Right renal pelvis (tissue), 4 donors: ENCODE measurements around the gene RB1. TPM values are rescaled to one million over a fixed set of nuclear protein-coding genes. Genes with fewer than 3 reads are reported as not detected.

Source experiments
- DNase-seq, 4 donors: peaks; one replicate each; pipeline ENCODE4 v3.0.0-alpha.2; 2013; ENCODE audit warnings: low read depth in 4 of 4, low spot score in 3 of 4, missing footprints in 1 of 4
- polyA plus RNA-seq, 4 donors: library from polyadenylated mRNA; unstranded; fragments of 120-200 nt; gene quantifications; one replicate each; pipeline ENCODE4 v1.2.1, GENCODE V29; 2013; ENCODE audit not compliant: insufficient read length in 4 of 4

RB1 gene
- polyA plus RNA-seq = 10 to 100 TPM; 43.0 to 54.7 (median 52.6) TPM

DNA sequence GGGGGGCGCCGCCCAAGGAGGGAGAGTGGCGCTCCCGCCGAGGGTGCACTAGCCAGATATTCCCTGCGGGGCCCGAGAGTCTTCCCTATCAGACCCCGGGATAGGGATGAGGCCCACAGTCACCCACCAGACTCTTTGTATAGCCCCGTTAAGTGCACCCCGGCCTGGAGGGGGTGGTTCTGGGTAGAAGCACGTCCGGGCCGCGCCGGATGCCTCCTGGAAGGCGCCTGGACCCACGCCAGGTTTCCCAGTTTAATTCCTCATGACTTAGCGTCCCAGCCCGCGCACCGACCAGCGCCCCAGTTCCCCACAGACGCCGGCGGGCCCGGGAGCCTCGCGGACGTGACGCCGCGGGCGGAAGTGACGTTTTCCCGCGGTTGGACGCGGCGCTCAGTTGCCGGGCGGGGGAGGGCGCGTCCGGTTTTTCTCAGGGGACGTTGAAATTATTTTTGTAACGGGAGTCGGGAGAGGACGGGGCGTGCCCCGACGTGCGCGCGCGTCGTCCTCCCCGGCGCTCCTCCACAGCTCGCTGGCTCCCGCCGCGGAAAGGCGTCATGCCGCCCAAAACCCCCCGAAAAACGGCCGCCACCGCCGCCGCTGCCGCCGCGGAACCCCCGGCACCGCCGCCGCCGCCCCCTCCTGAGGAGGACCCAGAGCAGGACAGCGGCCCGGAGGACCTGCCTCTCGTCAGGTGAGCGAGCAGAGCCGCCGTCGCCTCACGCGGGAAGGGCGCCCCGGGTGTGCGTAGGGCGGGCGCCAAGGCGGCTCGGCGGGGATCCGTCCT is at the start of gene RB1:
RB1 (plus strand) TSS at position 393 of the 784 bp plus-strand sequence; CDS start at position 555, 162 bp downstream.
- DNase-seq = peak; percentile 75 to 85 (median 80)

DNA sequence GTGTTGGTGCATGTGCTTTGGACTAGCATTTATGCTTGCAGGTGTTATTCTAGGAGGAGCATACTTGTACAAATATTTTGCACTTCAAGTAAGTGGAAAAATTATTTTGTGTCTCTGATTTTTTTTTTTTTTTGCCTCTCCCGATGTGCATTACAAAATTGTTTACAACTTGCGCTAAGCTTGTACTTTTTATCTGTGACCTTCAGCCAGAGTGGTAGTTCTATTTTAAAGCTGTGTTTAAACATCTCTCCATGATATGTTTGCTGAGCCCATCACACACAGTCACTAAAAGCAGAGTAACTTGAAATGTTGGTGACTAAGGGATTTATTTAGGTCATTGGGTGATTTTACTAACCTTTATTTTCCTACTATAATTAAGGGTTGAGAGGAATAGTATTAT is 49.7 kb upstream of the RB1 start:
- DNase-seq = no peak

DNA sequence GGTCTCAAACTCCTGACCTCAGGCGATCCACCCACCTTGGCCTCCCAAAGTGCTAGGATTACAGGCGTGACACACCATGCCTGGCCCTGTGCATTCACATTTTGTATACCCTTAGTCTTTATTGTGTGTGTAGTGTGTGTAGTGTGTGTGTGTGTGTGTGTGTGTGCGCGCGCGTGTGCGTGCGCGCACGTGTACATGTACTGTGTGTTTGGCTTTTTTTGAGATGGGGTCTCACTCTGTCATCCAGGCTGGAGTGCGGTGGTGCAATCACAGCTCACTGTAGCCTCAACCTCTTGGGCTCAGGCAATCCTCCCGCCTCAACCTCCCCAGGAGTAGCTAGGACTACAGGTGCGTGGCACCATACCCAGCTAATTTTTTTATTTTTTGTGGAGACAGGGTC is 48.5 kb upstream of the RB1 start:
- no peak for DNase-seq

DNA sequence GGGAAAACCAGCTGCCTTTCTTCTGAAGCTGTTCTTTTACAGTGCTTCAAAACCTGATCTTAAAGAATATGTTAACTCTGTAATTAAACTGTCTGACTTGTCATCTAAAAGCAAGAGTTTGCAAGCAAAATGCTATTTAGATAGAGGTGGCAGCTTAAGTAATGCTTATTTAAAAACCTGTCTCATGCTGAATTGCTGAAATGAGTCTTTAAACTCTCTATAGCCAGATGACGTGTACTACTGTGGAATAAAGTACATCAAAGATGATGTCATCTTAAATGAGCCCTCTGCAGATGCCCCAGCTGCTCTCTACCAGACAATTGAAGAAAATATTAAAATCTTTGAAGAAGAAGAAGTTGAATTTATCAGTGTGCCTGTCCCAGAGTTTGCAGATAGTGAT is 47.6 kb upstream of the RB1 start:
- DNase-seq = no peak

DNA sequence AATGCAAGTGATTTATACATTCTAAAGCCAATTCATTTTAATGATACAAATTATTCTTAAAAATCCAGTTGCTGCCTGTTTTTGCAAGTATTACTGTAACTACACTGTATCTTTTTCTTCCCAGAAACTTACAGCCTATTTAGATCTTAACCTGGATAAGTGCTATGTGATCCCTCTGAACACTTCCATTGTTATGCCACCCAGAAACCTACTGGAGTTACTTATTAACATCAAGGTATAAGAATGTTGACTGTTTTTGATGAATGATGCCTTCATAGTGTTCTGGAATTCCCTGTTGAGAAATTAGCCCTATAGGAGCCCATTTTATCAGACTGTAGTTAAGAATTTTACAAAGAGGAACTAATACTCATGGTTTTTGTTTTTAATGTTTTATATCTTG is 45.5 kb upstream of the RB1 start:
- no peak for DNase-seq

DNA sequence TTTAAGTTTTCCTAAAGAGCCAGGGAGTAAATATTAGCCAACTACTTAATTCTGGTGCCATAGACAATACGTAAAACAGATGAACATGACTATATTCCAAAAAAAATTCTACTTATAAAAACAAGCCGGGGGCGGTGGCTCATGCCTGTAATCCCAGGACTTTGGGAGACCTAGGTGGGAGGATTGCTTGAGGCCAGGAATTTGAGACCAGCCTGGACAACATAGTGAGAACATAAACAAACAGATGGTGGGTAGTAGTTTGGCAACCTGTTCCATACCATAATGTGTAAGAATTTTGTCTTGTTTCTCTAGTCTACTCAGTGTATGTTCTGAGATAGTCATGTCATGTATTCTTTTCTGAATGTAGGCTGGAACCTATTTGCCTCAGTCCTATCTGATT is 45.1 kb upstream of the RB1 start:
- DNase-seq = no peak

DNA sequence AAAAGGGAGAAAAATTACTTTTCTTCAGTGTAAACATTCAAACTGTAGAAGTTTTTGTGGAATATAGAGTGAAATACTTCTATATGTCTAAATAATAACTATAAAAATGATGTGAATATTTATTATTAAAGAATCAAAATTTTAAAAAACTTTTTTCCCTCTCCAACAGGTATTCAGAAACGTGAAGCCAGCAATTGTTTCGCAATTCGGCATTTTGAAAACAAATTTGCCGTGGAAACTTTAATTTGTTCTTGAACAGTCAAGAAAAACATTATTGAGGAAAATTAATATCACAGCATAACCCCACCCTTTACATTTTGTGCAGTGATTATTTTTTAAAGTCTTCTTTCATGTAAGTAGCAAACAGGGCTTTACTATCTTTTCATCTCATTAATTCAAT is 42.6 kb upstream of the RB1 start:
- DNase-seq = no peak

DNA sequence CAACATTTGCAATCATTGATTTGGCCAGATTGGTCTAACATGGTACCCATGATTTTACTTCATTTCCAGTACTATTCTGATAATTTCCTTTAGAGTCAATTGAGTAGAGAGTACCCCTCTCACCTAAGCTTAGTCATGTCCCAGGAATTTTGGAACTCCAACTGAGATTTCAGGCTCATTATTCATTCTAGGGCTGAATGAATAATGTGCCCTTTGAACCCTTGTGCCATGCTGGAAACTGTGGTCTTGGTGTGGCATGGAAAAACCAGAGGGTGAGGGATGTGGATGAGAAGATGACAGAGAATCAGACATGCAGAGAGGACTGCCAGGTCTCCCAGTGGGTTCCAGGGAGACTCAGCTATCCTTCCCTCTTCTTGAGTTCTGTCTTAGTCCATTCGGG is 40.4 kb upstream of the RB1 start:
- no peak for DNase-seq

DNA sequence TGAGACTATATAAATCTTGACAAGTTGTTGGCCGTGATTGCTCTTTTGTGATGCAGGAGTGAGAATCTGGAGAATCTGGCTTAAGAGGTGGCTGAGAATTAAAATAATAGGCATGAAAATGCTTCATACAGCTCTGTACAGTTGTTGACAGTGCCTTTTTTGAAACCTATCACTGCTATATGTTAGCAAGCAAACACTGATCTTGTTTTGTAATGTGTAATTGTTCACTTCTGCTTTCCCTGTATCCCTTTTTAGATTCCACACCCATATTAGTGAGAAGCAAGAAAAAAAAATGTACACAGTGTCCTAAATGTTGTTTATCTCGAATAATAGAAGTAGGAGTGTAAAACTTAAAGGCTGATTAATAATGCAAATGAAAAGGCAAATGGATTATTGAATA is 39.5 kb upstream of the RB1 start:
- no peak for DNase-seq

DNA sequence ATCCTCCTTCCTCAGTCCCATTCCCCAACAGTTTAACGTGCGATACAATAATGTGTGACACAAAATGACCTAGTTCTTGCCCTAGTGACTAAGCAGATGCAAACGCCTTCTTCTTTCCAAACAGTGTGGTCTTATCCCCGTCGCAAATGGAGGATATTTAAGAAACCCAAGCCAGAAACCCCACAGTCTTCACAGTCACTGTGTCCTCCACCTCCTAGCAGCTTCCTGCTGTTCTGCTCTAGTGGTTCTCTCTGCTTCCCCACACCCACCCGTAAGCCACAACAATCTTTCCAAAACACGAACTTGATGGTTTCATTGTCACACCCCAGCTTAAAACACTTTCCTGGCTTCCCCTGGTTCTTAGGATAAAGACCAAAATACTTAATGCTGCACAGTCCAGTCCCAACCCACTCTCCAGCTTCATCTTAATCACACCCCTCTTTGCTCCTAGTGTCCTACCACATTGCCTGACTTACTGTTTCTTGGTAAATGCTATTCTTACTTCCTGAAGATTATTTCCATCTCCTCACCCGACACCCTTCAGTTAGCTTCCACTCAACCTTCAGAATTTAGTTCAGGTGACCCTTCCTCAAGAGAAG is 38.2 kb upstream of the RB1 start:
- DNase-seq = no peak

DNA sequence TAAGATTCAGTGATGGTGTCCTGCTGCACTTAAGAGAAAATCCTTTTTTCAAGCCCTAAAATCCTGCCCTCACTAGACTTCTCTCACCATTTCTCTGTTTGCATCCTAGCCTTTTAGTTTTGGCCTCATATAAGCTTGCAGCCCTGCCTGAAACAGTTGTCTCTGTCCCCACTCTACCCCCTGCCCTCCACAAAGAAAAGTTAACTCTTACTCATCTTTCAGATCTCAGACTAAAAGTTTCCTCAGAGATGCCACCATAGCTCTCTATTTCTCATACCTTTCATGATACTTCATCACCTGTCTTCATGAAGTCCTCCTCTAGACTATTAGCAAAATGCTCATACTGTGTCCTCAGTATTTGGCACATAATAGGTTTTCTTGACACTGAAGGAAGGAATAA is 37.4 kb upstream of the RB1 start:
- DNase-seq = no peak

DNA sequence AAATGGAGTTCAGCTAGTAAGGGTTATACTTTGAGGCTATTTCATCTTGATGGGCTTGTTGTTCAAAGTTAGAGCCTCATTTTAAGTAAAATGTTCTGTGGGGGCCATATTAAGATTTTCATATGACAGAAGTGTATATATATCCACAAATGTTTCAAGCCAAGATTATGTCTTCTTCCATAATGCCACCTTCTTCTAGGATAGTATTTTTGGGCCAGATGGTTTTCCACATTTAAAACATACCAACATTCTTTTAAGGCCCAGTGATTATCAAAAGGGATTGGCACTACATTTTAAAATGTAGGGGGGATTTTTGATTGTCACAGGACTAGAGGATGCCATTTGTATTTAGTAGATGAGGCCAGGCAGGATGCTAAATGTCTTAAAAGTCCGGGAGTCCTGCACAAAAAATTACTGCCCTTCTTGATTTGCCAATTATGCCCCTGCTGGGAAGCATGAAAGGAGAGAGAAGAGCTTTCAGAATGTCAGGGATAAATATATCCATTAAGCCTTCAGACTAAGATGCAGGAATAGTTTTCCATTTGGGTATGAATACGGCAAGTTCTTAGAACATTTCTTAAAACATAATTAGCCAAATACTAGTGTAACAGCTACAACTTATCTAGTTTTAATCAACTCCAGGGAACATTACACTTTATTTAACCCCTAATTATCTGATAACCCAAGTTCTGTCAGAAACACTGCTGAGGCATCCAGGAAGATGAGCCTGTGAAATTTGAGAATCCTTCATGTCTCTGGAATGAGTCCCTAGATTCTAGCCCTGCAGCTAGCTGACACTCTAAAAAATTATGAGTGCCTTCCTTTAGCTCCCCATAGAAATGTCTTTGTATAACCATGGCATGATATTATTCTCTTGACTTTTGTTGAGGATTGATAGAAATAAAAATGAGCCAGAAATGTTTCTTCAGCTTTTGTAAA is 36.6 kb upstream of the RB1 start:
- no peak for DNase-seq

DNA sequence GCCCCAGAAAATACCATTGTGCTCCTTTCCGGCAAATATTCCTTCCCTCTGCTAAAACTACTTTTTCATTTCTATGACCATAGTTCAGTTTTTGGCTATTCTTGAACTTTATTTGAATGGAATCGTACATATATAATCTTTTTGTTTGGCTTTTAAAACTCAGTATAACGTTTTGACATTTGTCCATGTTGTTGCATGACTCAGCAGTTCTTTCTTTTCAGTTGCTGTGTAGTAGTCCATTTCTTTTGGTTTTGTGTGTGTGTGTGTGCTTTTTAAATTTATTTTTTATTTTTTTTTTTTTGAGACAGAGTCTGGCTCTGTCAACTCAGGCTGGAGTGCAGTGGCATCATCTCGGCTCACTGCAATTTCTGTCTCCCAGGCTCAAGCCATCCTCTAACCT is 35.5 kb upstream of the RB1 start:
- no peak for DNase-seq

DNA sequence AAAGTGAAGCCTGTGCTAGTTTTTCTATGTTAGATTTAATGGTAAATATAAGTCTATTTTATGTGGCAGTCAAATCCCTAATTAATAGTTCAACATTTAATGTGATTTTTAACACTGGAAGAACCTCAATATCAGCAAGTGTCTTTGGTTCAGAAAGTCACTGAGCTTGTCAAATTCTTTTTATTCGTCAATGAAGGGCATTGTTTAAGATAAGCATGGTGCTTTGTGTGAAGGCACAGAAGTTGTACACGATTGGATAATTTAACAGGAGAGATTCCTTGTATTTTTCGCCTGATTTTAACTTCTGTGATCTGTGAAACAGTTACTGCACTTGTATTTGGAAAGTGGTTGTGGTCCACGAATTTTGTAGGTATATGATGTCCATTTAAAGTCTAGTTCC is 30.2 kb upstream of the RB1 start:
- no peak for DNase-seq

DNA sequence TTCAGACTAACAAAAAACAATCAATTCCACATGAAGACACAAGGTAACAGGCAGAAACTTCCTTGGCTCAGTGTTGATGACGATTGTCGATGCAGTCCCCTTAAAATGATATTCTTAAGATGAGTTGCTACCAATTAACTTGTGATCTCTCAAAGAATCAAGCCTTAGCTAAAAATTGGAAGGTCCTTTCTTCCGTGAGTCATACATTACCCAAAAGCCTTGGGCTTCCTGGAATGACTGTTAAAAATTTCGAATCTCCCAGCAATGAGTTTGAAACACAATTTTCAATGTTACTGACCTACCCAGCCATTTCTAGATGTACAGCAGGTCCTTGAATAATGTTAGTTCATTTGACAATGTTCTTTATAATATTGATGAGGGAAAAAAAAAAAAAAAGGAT is 28.0 kb upstream of the RB1 start:
- no peak for DNase-seq

DNA sequence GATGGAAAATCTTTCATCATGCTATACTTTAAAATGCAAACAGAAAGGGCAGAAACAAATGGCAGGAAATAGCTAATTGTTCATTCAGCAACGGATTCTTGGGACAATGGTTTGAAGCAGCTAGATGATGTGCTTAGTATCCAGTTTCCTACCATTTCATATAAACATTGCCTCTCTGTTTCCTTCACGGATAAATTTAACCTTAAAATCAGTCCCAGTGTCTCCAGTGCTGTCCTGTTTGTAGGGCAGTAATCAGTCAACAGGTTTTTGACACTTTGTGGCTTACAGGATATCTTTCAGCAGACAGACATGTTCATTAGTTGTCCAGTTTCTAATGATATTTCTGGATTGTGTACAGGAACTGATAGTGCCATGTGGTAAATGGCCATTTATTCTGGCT is 24.7 kb upstream of the RB1 start:
- DNase-seq = no peak

DNA sequence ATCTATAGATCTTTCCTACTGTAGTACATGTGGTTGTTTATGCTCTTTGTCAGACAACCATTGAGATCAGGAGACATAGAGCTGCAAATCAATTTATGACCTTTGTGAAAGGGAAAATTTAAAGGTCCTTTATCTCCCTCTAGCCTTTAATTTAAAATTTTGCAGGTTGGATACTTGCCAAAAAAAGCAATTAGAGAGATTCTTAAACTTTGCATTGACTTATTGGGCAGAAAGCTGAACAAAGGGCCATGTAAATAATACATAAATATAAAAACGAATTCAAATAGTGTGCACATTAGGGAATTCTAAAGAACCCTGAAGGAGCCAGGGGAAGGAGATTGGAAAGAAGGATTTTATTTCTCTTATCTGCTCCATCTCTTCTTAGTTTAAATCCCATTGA is 22.0 kb upstream of the RB1 start:
- DNase-seq = no peak

DNA sequence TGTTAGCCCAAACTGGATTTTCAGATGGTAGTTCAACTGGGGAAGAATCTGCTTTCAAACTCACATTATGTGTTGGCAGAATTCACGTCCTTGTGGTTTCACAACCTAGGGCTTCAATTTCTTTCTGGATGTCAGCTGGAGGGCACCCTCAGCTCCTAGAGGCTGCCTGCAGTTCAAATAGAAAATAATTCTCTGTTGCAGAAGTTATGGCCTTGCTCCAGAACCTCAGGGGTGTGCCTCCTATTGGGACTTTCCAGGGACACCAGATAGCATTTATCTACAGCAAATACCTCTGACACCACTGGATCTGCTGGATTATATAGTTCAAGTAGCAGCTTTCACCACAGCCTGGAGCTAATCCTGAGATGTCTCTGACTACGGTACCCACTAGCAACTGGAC is 11.8 kb upstream of the RB1 start:
- no peak for DNase-seq

DNA sequence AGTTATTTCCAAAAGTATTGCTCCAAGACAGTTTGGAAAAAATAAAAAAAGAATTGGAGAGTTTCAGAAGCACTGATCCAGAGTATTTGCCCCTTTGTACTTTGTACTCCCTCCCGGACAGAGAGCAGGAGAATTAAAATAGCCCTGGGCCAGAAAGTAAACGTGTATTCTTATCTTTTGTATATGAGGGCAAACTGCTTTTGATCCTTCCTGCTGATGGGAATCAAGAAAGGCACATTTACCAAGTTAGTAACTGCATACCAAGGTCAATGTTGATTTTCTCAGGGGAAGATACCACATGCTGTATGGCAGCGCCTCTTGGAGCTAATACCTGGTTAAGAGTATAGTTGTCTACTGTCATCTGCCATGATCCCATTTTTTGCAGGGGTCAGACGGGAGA is 10.9 kb upstream of the RB1 start:
- DNase-seq = no peak

DNA sequence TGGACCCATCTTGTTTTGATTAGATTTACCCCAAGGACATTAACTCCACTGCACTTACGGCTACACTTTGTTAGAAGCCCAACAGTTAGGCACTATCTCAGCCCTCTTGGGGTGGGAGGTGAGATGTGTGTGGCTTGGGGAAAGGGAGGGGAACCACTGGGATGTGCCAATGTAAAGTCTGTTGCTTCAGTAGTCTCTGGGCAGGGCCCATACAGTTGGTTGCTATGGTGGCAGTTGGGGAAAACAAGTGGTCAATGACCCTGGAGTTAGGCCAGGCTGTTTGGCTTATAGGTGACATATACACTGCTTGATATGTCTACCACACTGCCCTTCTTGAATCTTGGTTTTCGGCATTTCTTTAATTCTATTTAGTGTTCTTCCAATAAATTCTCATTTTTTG is 8.9 kb upstream of the RB1 start:
- DNase-seq = no peak

DNA sequence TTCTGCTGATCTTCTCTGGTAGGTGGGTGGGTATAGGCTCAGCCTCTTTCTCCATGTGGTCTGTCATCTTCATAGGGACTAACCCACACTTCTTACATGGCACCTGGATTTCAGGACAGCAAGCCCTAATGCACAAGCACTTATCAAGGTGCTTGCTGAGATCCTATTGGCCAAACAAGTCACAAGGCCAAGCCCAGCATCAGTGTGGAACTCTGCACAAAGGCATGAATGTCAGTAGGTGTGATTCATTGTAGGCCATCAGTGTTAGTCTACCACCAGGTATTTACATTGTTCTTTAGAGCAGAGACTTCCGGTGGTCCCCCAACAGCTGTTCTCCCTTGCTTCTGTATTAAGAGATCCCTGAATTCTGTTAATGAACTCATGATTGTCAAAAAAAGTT is 8.3 kb upstream of the RB1 start:
- DNase-seq = no peak
